HG03342 (cell line): ENCODE data around the gene CNTRL.
"Not testable (repeated sequence)": the region's sequence is repeated elsewhere in the genome, so short reads cannot be mapped to it uniquely, and the experiment has no call there.

Experiments used
- ATAC-seq: cut with Tn5 transposase; IDR thresholded peaks from one replicate; pipeline ENCODE4 v1.9.1; 2021; ENCODE audit warnings: mild to moderate bottlenecking, moderate library complexity; ENCODE audit not compliant: unreplicated experiment

CNTRL gene

GRCh38 chr9:121071756-121072421 is 2.9 kb upstream of the CNTRL start:
- peak; percentile 45 for ATAC-seq

GRCh38 chr9:121073038-121073437 is 1.7 kb upstream of the CNTRL start:
- ATAC-seq, result no peak

DNA sequence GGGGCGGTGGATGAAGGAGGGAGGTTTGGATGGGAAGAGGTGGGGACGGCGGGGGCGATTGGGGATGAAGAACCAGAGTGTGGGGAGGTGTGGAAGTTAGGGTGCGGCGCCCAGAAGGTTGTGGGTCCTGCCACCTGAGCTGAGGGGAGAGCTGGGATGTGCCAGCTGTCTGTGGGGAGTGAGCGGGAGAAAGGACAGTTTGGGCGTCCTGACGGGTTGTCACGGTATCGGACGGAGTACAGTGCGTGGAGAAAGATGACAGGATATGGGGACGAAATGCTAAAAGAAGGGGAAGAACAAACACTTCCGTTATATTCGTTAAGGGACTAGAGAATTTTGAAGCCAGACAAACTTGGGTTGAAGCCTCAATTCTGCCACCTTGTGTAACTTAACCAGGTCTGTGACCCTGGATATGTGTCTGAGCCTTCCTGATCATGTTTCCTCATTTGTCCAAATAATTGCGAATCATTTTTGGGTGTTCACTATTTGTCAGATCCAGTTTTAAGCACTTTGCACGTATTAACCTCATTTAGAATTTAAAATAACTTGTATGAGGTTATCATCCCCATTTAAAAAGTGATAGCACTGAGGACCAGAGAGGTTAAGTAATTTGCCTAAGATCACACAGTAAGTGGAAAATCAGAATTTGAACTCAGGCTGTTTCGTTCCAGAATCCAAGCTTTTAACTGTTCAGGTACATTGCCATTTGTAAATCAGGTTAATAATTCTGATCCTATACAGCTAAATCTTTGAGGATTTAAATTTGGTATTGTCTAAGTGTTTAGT is 689 bp downstream of the CNTRL start:
- peak; percentile 3 for ATAC-seq

GRCh38 chr9:121082075-121082474 is 7.3 kb downstream of the CNTRL start:
- no peak for ATAC-seq

DNA sequence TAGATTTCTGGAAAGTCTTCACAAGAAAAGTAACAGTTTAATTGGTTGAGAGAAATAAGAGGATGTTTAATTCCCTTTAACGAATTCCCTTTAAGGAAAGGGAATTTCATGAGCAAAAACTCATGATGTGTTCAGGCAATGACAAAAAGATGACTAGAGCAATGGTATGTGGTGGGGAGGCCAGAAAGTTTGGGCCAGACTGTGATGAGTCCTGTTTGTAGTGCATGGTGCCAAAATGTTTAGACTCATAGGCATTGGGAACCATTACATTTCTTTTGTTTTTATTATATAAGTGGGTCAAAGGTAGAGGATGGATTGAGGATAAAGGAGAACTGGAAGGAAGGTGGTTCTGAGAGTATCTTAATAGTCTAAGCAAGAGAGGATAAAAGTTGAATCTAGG is 10.9 kb downstream of the CNTRL start:
- ATAC-seq, result no peak

DNA sequence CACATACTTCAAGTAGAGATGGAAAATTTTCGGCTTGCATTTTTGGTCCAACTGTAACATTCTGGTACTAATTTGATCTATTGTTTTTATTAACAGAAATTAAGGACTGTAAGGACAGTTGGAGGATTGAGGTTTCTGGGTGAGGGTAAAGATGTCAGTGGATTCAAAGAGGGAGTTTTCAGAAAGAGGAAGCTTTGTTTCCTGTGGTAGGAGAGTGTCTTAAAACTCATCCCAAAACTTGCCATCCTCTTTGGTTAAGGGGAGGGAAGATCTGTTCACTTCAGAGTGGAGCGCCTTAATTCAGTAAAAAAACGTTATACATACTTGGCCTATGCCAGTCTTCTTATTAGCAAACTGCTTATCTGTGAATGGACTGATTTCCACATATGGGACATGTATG is 13.8 kb downstream of the CNTRL start:
- no peak for ATAC-seq

DNA sequence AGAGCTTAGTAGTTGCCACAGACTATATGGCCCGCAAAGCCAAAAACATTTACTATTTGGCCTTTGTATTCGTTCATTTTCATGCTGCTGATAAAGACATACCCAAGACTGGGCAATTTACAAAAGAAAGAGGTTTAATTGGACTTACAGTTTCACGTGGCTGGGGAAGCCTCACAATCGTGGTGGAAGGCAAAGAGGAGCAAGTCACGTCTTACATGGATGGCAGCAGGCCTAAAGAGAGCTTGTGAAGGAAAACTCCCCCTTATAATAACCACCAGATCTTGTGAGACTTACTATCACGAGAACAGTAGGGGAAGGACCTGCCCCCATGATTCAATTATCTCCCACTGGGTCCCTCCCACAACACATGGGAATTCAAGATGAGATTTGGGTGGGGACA is 16.0 kb downstream of the CNTRL start:
- ATAC-seq, result not testable (repeated sequence)

- no peak for ATAC-seq
Observed at GRCh38 chr9:121095057-121095456, 20.3 kb downstream of the CNTRL start.

- no peak for ATAC-seq
Observed at GRCh38 chr9:121098567-121099198, 23.9 kb downstream of the CNTRL start.

- ATAC-seq, result not testable (repeated sequence)
Observed at GRCh38 chr9:121104054-121104453, 29.3 kb downstream of the CNTRL start.

DNA sequence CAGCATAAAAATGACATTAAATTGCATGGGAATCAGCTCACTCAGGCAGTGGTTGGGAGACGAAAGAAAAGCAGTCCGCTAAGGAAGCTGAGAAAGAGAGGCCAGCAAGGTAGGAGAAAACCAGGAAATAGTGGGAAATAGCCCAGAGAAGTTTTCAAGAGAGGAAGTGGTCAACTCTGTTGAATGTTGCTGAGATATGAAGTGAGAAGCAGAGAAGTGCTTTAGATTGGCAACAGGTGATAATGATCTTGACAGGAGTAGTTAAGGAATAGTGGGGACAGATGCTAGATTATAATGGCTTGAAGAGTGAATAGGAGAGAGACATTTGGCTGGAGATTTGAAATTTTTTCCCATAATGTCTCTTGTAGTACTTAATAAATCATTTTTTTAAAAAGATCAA is 30.8 kb downstream of the CNTRL start:
- no peak for ATAC-seq

- no peak for ATAC-seq
Observed at GRCh38 chr9:121107029-121107428, 32.3 kb downstream of the CNTRL start.

DNA sequence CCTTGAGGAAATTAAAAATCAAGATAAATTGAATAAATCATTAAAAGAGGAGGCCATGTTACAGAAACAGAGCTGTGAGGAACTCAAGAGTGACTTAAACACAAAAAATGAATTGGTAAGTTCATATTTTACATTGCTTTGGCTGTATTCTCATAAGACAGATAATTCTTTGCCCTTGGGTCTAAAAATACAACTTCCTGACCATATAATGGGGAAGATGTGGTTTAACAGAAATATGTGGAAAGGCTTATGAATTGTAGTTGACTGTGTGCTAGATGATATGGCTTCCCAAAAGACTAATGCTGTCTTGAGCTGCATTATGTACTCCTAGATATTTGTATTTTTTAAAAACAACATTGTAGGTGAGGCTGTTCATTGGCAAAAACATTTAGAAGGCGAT is 33.1 kb downstream of the CNTRL start:
- no peak for ATAC-seq

GRCh38 chr9:121115466-121115865 is 40.7 kb downstream of the CNTRL start:
- ATAC-seq, result no peak

DNA sequence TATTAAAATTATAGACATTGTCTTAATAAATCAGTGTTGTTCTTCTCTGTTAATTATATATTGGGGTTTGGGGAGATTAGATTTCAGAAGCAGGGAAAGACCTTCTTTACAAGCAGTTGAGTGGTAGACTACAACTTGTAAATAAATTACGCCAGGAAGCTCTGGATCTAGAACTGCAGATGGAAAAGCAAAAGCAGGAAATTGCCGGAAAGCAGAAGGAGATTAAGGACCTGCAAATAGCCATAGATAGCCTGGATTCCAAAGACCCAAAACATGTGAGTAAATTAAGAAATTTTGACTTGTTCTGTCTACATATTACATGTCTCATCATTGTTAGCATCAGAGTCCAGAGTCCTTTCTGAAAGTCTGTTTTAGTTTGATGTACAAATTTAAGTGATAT is 43.5 kb downstream of the CNTRL start:
- ATAC-seq, result no peak

DNA sequence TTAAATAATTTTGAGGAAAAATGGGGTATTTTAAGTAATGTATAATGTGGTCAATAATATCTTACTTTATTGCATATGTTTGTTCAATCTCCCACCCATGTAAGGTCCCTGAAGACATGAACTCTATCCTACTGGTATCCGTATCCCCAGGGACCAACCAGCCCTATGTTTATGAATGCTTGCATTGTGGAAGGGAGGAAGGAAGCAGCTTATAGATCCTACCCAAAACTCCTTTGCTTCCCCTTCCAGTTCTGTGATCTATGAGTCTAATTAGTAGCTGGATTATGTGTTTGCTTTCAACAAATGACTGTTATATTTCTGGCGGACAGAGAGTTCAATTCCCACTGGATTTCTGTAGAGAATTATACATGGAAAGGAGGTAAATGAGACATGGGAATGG is 45.6 kb downstream of the CNTRL start:
- ATAC-seq, result no peak

DNA sequence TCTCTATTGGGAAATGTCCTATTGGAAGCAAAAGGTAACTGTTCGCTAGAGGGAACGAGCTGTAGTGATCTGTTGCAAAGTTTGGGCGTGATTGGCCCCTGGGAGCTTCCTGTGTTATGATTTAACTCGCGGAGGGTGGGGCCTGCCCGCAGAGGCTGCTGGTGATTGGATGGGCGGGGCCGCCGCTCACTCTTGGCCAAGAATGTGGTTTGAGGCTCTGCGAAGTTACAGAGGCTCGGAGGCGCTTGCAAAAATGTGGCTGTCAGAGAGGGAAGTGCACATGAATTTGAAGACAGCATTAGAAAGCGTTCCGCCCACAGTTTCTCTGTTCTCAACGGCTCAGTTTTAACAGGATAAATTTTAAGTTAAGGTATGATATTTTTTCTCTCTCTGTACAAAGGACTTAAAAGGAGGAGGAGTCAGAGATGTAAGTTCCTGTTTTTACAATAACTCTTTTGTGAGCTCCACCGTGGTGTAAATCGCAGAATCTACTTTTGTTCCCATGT is 46.9 kb downstream of the CNTRL start:
- ATAC-seq, result peak; percentile 99

- no peak for ATAC-seq
Observed at GRCh38 chr9:121122246-121123032, 47.7 kb downstream of the CNTRL start.

DNA sequence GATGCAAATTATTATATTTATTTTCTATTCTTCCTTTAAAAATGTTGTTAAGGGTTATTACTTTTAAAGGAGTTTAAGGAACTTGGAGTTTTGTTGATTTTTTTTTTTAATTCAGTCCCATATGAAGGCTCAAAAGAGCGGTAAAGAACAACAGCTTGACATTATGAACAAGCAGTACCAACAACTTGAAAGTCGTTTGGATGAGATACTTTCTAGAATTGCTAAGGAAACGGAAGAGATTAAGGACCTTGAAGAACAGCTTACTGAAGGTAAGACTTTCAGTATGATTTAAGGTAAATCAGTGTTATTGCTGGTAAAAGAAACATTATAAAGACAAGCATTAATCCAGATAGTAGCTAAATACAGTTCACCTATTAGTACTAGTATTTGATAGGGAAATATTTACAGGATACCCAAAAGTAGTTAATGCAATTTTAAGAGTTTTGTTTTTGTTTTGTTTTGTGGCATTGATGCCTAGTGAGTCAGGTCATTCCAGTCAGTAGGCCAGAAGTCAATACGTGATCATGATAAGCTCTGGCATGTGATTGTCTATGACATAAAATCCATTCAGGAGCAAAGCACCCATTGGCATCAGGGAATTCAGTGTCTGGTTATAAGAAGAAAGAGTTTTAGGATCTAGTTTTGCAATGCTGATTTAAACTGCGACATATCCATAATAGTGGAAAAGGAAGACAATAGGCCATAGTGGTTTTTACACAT is 49.2 kb downstream of the CNTRL start:
- ATAC-seq, result no peak

GRCh38 chr9:121125590-121125989 is 50.8 kb downstream of the CNTRL start:
- ATAC-seq, result no peak
